Calu3 (cell line): ENCODE results near the gene UFSP1. TPM values are rescaled to one million over a fixed set of nuclear protein-coding genes. Genes with fewer than 3 reads are reported as not detected.
"Not testable (repeated sequence)": the region's sequence is repeated elsewhere in the genome, so short reads cannot be mapped to it uniquely, and the experiment has no call there.

ENCODE experiments used
- Bru-seq: library from RNA; stranded (reverse); fragments of 400-500 nt; gene quantifications from one replicate; lab custom pipeline; 2021; lab: Mats Ljungman, UMichigan
- BruChase-seq, 2 experiments: library from RNA; stranded (reverse); fragments of 400-500 nt; gene quantifications; one replicate each; lab custom pipeline; 2021; lab: Mats Ljungman, UMichigan
- BruUV-seq: library from RNA; stranded (reverse); fragments of 400-500 nt; replicated peaks from 2 replicates; lab custom pipeline; 2021; lab: Mats Ljungman, UMichigan
- CTCF ChIA-PET: fragments of 300-600 bp; sonication (Branson Sonifier 250); formaldehyde crosslinking; loops from one replicate; lab custom pipeline; 2022; ENCODE audit warnings: antibody characterized with exemption; lab: Charles Lee
- DNase-seq: peaks from one replicate; pipeline ENCODE4 v3.0.0; 2022
- H3K27ac Mint-ChIP-seq: one replicate; pipeline ENCODE4 v1.8.0; 2022; ENCODE audit warnings: mixed read lengths; ENCODE audit not compliant: unreplicated experiment
- H3K27me3 Mint-ChIP-seq: one replicate; pipeline ENCODE4 v1.8.0; 2022; ENCODE audit warnings: mixed read lengths; ENCODE audit not compliant: unreplicated experiment
- H3K36me3 Mint-ChIP-seq: one replicate; pipeline ENCODE4 v1.8.0; 2022; ENCODE audit warnings: mild to moderate bottlenecking, moderate library complexity, mixed read lengths; ENCODE audit not compliant: insufficient read depth, unreplicated experiment
- H3K4me1 Mint-ChIP-seq: one replicate; pipeline ENCODE4 v1.8.0; 2022; ENCODE audit warnings: mild to moderate bottlenecking, low read depth, mixed read lengths; ENCODE audit not compliant: unreplicated experiment
- H3K4me3 Mint-ChIP-seq: one replicate; pipeline ENCODE4 v1.8.0; 2022; ENCODE audit warnings: mild to moderate bottlenecking, low read depth, moderate library complexity, mixed read lengths; ENCODE audit not compliant: unreplicated experiment
- H3K9me3 Mint-ChIP-seq: one replicate; pipeline ENCODE4 v1.8.0; 2022; ENCODE audit warnings: low read depth, mixed read lengths; ENCODE audit not compliant: unreplicated experiment
- CTCF ChIP-seq: fragments of 200-600 bp; IDR thresholded peaks from one replicate; pipeline ENCODE4 v1.8.0; 2022; ENCODE audit warnings: antibody characterized with exemption; ENCODE audit not compliant: unreplicated experiment
- intact Hi-C: fragments of 100-400 bp; cut with micrococcal nuclease; formaldehyde crosslinking; loops from one replicate; pipeline ENCODE4 v1.10.0; 2022; ENCODE audit not compliant: unreplicated experiment
- long read RNA-seq: library from polyadenylated mRNA; stranded (forward); transcript quantifications from one replicate; pipeline ENCODE4 v2.0.0, GENCODE V29; 2022
- total RNA-seq: library from RNA; stranded (reverse); gene quantifications from 2 replicates; pipeline ENCODE4 v1.2.3, GENCODE V29; 2022

UFSP1 gene
- 3.3 and 4.2 TPM in 2 replicates for total RNA-seq
- percentile 45 among the genes with signal in this experiment for Bru-seq, nascent RNA
- BruChase-seq, experiment 1, labeled RNA remaining after a 6-hour chase = percentile 54 among the genes with signal in this experiment
- percentile 44 among the genes with signal in this experiment for BruChase-seq, experiment 2, labeled RNA remaining after a 2-hour chase
- long read RNA-seq, partial matches to known transcripts = 0 of 2 reads
- long read RNA-seq, other reads (novel, unspliced or antisense) = 0 of 2 reads

- no peak for TF ChIP-seq CTCF
- DNase-seq = no peak
- Mint-ChIP-seq H3K27me3 (no peaks in the 10 kb centered on the region), H3K27ac (peak within 1 kb of the TSS; percentile 61), H3K9me3 (no peaks in the 10 kb centered on the region), H3K4me1 (peaks cover 18% of the 10 kb centered on the region), H3K36me3 (peaks cover 56% of the 10 kb centered on the region), H3K4me3 (peak within 1 kb of the TSS; percentile 67)
- CTCF ChIA-PET = interaction anchor here (0.5 to 1.4 kb wide), 11 partner anchors 14 to 394 kb away, joined by 3 to 17 read pairs (median 5); partner anchors contain the start of genes POP7 and SRRT
- intact Hi-C loops = no loop called here
- BruUV-seq = no TSS peak
Measured at GRCh38 chr7:100888988-100889750, at the start of gene UFSP1. Gene UFSP1 (minus strand): TSS chr7:100889715. CDS start chr7:100889271, 444 bp downstream.

DNA sequence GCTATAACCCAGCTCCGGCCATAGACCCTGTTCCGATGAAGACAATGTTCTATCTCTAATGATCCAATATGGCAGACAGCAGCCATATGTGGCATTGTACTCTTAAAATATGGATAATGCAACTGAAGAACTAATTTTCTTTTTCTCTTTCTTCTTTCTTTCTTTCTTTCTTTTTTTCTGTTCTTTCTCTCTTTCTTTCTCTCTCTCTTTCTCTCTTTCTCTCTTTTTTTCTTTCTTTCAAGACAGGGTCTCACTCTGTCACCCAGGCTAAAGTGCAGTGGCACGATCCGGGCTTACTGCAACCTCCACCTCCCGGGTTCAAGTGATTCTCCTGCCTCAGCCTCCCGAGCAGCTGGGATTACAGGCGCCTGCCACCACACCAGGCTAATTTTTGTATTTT is 46.7 kb upstream of the UFSP1 start:
- intact Hi-C loops, H3K27ac Mint-ChIP-seq, H3K36me3 Mint-ChIP-seq, BruUV-seq, H3K27me3 Mint-ChIP-seq, H3K4me3 Mint-ChIP-seq, DNase-seq, H3K9me3 Mint-ChIP-seq: not testable (repeated sequence)
- CTCF ChIA-PET = interaction anchor here (0.6 kb wide), 1 partner anchor 35 kb away, joined by 6 read pairs; no protein-coding TSS in a partner anchor
- peaks cover 12% of the 10 kb centered on the region for H3K4me1 Mint-ChIP-seq

GRCh38 chr7:100935381-100935780 is 45.9 kb upstream of the UFSP1 start:
- H3K27ac Mint-ChIP-seq, H3K36me3 Mint-ChIP-seq, intact Hi-C loops, CTCF ChIA-PET, DNase-seq, H3K4me3 Mint-ChIP-seq, BruUV-seq, H3K9me3 Mint-ChIP-seq, H3K27me3 Mint-ChIP-seq: not testable (repeated sequence)
- peaks cover 16% of the 10 kb centered on the region for H3K4me1 Mint-ChIP-seq

- no peaks in the 10 kb centered on the region for H3K9me3 Mint-ChIP-seq
- no peaks in the 10 kb centered on the region for H3K27me3 Mint-ChIP-seq
- BruUV-seq = no TSS peak
- DNase-seq = no peak
- H3K36me3 Mint-ChIP-seq = no peaks in the 10 kb centered on the region
- intact Hi-C loops = no loop called here
- TF ChIP-seq CTCF = no peak
- H3K27ac Mint-ChIP-seq = no peak overlapping the region
- H3K4me3 Mint-ChIP-seq = no peak overlapping the region
- CTCF ChIA-PET = no interaction called here
- H3K4me1 Mint-ChIP-seq = peaks cover 16% of the 10 kb centered on the region
Measured at GRCh38 chr7:100933734-100934133, 44.2 kb upstream of the UFSP1 start.

DNA sequence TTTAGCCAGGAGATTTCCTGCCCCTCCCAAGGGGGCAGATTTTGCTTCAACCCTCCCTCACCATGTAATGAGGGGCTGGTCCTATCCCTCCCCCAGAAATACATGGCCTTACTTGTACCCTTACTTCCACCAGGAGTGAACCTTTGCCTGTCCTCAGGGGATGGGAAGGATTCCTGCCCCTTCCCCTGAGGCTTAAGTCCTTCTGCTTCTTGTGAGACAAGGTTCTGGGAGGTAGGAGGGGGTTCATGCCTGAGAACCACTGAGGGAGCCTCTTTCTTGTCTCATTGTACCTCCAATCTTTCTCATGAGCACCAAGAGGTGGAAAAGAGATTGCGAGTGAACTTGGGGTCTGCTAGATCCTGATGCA is 40.3 kb upstream of the UFSP1 start:
- intact Hi-C loops = no loop called here
- H3K4me3 Mint-ChIP-seq = no peak overlapping the region
- H3K27ac Mint-ChIP-seq = no peak overlapping the region
- no TSS peak for BruUV-seq
- H3K4me1 Mint-ChIP-seq = peaks cover 16% of the 10 kb centered on the region
- H3K27me3 Mint-ChIP-seq = no peaks in the 10 kb centered on the region
- no peaks in the 10 kb centered on the region for H3K36me3 Mint-ChIP-seq
- TF ChIP-seq CTCF = no peak
- H3K9me3 Mint-ChIP-seq = no peaks in the 10 kb centered on the region
- DNase-seq = no peak
- CTCF ChIA-PET = interaction anchor here (0.6 kb wide), 1 partner anchor 21 kb away, joined by 8 read pairs; no protein-coding TSS in a partner anchor

DNA sequence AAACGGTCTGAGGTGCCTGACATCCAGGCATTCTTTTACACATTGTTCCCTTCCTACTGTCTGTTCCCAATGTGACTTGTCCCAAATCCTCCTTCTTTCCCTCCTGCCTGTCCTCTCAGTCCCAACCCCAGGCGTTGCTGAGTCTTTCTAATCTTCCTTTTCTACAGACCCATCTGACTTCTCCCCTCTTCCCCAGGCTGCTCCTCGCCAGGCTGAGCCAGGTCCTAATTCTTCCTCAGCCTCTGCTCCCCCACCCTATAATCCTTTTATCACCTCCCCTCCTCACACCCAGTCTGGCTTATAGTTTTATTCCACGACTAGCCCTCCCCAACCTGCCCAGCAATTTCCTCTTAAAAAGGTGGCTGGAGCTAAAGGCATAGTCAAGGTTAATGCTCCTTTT is 34.1 kb upstream of the UFSP1 start:
- not testable (repeated sequence) for H3K27ac Mint-ChIP-seq

More for the DNA sequence above, 34.1 kb upstream of the UFSP1 start:
- H3K4me3 Mint-ChIP-seq, H3K36me3 Mint-ChIP-seq, DNase-seq, H3K4me1 Mint-ChIP-seq, H3K9me3 Mint-ChIP-seq, intact Hi-C loops, CTCF ChIA-PET, BruUV-seq: not testable (repeated sequence)
- peaks cover 20% of the 10 kb centered on the region for H3K27me3 Mint-ChIP-seq
